HG03280 (cell line): Measurements from ENCODE around the gene GNRH2.
A peak's percentile ranks its signal among the peaks of the same experiment; 100 is the strongest.
"Not testable (repeated sequence)": the region's sequence is repeated elsewhere in the genome, so short reads cannot be mapped to it uniquely, and the experiment has no call there.

ENCODE experiments used
- ATAC-seq: cut with Tn5 transposase; IDR thresholded peaks from one replicate; pipeline ENCODE4 v1.9.1; 2021; ENCODE audit warnings: mild to moderate bottlenecking, moderate library complexity; ENCODE audit not compliant: unreplicated experiment

Gene GNRH2

DNA sequence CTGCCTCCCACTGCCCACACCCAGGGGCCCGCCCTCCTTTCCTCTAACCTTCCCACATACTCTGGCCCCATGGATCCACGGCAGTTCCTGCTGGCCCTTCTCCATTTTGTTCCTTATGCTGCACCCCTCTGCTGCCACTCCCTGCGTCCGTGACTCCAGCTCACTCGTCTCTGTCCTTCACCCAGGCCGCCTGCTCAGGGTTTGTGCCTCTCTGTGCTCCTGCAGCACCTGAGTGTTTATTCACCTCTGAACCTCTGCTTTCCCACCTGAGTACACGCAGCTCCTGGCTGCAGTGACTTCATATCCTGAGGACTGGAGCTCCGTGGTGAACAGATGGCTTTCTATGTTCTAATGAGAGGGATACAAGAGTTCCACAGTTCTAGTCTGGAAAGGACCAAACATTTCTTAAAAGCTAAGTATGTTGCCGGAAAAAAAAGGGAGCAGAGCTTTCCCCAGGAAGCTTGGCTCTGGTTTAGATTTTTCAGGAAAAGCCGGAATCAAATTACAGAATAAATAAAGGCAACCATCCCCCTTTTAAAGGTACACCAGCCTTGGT, 1.5 kb upstream of the GNRH2 start:
- ATAC-seq = no peak

GRCh38 chr20:3042625-3043024, 797 bp upstream of the GNRH2 start:
- ATAC-seq = no peak

DNA sequence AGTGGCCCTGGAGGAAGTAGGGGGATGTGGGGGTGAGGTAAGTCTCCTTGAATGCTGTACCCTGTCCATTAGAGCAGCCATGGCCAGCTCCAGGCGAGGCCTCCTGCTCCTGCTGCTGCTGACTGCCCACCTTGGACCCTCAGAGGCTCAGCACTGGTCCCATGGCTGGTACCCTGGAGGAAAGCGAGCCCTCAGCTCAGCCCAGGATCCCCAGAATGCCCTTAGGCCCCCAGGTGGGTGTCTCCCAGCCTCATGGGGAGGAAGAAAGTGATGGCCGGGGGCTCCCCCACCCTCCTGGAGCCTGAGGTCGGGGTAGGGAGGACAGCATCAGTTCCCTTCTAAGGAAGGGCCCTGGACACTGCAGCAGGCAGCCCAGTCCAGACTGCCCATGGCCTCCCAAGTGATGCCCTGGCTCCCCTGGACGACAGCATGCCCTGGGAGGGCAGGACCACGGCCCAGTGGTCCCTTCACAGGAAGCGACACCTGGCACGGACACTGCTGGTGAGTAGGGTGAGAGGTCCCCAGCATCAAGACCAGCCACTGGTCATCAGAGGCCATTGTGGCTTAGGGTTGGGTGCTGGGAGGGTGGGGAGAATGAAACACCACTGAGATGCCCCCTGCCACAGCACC, 1.0 kb downstream of the GNRH2 start:
- no peak for ATAC-seq

- peak; percentile 41 for ATAC-seq
These were observed 1.8 kb downstream of the GNRH2 start for GRCh38 chr20:3045042-3045815.

DNA sequence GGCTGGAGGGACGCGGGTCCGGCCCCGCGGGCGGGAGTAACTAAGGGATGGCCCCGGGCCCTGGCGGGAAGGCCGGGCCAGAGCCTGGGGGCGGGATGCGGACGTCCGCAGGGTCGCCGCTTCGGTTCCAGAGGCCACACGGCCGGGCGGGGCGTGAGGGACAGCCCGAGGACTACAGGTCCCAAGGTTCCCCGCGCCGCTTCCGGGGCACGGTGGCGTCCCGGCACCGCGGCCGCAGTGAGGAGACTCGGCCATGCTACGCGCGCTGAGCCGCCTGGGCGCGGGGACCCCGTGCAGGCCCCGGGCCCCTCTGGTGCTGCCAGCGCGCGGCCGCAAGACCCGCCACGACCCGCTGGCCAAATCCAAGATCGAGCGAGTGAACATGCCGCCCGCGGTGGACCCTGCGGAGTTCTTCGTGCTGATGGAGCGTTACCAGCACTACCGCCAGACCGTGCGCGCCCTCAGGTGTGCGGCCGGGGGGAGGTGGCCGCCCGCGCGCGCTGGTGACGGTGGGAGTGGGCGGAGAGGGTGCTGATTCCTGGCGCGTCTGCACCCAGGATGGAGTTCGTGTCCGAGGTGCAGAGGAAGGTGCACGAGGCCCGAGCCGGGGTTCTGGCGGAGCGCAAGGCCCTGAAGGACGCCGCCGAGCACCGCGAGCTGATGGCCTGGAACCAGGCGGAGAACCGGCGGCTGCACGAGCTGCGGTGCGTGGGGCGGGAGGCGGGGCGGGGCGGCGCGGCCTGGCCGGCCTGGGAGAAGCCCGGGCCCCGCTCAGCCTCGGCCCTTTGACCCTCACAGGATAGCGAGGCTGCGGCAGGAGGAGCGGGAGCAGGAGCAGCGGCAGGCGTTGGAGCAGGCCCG, 2.6 kb downstream of the GNRH2 start, which contains the start of gene MRPS26:
Gene MRPS26 (plus strand): TSS at position 237 of the 861 bp plus-strand sequence. CDS start 17 bp downstream, at position 254.
- peak; percentile 90 for ATAC-seq

- ATAC-seq = peak; percentile 3
These were observed 3.4 kb downstream of the GNRH2 start for GRCh38 chr20:3046677-3047462.

DNA sequence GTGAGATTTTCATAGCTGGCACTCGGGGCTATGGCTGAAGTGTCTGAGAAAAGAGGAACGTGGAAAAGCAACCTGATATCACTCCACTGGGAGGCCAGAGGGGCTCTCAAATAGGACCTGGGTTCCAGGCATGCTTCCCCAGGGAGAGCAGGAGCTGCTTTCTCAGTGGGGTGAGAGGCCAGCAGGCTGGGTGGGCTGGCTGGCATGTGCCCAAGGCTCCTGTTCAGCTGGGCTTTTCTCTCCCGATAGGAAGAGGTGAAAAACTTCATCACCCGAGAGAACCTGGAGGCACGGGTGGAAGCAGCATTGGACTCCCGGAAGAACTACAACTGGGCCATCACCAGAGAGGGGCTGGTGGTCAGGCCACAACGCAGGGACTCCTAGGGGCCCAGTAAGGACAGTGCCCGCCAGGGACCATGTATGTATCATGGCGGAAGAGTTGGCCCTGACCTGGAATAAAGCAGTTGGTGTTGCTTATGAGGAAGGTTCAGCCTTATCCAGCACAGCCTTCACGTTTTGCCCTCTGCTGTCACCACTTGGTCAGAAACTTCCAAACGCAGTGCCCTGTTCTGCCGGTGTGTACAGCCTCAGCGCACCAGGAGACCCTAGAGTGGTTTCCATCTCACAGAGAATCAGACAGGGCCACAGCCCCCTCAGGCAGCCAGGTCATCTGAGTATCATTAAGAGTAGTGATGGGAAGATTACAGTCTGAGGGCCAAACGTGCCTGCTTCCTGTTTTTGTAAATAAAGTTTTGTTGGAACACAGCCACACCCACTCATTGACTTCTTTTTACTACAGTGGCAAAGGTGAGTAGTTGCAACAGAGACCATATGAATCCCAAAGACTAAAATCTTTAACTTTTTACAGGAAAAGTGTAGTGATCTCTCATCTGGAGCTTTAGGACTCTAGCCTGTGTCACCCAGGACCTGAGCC, 4.3 kb downstream of the GNRH2 start:
- ATAC-seq = no peak

DNA sequence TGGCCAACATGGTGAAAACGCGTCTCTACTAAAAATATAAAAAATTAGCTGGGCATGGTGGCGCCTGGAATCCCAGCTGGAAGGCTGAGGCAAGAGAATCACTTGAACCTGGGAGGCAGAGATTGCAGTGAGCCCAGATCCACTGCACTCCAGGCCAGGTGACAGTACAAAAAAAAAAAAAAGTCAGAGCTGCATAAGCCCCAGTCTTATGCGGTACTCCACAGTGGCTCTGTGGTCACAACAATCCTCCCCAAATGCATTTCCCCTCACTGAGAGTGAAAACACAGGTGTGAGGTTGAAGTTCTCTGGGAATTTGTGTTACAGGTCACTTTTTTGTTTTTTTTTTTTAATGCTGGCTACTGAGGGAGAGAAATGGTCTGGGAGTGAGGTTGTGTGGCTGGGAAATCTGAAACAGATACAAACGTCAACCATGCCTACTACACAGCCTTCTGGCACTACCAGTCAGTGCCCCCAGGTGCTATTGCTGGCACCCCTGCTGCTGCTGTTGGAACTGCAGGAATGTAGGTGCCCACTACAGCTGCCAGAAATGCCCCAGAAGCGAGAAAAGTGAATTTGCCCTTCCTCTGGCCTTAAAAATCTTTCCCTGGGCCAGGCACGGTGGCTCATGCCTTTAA, 8.1 kb downstream of the GNRH2 start:
- no peak for ATAC-seq

DNA sequence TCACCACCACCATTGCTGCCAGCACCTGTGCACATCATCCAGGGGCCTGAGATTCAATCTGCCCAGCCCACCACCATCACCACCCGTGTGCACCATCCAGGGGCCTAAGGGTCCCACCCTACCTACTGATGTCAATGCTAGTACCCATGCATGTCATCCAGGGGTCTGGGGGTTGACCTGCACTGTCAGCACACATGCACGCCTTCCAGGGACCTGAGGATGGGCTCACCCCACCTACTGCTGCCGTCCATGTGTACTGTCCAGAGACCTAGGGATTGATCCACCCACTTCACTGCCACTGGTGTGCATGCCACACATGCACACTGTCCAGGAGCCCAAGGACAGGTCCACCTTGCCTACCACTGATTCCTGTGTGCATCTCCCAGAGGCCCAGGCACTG, 16.1 kb downstream of the GNRH2 start:
- no peak for ATAC-seq

DNA sequence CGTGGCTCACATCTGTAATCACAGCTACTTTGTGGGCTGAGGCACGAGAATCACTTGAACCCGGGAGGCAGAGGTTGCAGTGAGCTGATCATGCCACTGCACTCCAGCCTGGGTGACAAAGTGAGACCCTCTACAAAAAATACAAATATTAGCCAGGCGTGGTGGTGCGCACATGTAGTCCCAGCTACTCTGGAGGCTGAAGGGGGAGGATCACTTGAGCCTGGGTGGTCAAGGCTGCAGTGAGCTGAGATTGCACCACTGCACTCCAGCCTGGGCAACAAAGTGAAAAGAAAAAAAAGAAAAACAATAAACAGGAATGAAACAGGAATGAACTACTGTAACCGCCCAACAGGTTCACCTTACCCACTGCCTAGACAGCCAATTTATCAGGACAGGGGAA, 20.7 kb downstream of the GNRH2 start:
- ATAC-seq = not testable (repeated sequence)

DNA sequence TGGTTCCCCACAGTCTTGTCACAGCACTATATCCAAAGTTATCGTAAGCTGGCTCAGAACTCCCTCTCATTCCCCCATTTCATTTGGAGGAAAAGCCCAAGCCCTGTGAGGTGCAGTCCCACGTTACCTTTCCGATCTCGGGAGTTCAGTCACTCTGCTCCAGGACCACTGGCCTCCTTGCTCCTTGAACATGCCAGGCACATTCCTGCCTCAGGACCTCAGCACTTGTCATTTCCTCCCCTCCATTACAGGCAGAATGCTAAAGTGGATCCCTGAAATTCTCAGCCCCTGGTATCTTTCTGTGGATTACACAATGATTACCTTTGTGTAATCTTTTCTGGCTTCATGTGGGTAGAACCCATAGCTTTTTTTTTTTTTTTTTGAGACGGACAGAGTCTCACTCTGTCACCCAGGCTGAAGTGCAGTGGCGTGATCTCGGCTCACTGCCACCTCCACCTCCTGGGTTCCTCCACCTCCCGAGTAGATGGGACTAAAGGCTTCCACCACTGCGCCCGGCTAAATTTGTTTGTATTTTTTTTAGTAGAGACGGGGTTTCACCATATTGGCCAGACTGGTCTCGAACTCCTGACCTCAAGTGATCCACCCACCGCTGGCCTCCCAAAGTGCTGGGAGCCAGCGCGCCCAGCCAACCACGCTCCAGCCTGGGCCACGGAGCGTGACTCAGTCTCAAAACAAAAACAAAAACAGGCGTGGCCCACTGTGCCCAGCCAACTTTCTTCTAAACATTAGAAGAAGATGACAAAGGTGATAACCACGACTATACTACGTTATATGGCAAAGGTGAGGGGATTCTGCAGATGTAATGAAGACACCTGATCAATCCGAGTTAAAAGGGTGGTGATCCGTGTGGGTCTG, 24.0 kb downstream of the GNRH2 start:
- ATAC-seq = peak; percentile 60

- peak; percentile 40 for ATAC-seq
These were observed 24.7 kb downstream of the GNRH2 start for GRCh38 chr20:3068075-3068474.

DNA sequence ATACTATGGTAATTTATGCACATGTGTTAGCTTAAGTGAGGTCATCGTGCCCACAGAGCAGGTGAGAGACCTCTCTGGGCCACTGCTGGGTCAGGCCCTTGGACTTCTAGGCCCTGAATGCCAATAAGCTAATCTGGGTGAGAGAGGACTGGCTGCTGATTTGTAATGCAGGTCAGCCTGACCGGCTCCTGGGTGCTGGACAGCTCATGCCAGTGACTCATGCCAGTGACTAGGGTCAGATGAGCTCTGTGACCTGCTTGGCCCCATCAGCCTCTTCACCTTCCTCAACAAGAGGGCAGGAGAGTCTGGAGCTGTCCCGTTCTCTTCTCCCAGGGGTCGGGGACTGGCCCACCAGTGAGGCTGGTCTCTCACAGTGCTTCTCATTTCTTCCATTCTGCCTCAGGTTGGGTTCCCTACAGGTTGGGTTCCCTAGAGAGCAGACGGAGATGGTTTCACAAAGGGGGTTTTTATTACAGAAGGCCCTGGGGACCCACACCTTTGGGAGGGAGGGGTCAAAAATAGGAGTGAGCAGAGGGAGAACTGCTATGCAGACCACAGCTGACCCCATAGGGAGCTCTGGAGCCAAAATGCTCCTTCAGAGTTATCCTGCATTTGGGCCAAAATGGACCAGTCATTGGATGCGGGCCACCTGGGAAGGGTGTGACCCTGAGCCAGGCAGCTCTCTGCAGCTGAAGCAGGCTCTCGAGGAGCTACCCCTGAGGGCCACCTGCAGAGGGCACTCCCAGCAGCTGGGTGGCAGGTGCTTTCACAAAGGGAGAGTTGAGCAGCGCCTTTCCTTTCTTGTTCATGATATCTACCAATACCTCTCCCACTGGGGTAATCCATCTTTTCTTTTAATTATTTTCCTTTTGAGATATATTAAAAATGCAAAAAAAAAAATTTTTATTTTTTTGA, 25.8 kb downstream of the GNRH2 start:
- no peak for ATAC-seq

GRCh38 chr20:3070725-3071124, 27.3 kb downstream of the GNRH2 start:
- no peak for ATAC-seq

- ATAC-seq = no peak
These were observed 27.8 kb downstream of the GNRH2 start for GRCh38 chr20:3071266-3071609.

DNA sequence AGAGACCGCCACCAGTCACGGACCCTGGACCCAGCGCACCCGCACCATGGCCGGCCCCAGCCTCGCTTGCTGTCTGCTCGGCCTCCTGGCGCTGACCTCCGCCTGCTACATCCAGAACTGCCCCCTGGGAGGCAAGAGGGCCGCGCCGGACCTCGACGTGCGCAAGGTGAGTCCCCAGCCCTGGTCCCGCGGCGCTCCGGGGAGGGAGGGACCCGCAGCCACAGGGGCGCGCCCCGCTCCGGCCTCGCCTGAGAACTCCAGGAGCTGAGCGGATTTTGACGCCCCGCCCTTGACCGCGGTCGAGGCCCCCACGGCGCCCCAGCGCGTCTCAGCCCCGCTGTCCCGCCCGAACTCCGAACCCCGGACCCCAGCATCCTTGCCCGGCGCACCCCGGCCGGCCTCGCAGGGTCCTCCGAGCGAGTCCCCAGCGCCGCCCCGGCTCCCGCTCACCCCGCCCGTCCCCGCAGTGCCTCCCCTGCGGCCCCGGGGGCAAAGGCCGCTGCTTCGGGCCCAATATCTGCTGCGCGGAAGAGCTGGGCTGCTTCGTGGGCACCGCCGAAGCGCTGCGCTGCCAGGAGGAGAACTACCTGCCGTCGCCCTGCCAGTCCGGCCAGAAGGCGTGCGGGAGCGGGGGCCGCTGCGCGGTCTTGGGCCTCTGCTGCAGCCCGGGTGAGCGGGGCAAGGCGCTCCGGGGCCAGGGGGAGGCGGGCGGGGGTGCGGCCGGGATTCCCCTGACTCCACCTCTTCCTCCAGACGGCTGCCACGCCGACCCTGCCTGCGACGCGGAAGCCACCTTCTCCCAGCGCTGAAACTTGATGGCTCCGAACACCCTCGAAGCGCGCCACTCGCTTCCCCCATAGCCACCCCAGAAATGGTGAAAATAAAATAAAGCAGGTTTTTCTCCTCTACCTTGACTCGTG, 28.4 kb downstream of the GNRH2 start, which contains the start of gene OXT:
Gene OXT (plus strand): TSS at position 11 of the 920 bp plus-strand sequence. CDS start 36 bp downstream, at position 47.
- no peak for ATAC-seq
